Cardiac fibroblast (primary cell): ENCODE results near the gene CDK11A.
"Not testable (repeated sequence)": the region's sequence is repeated elsewhere in the genome, so short reads cannot be mapped to it uniquely, and the experiment has no call there.

Source experiments
- DNase-seq, 2 donors: peaks; one replicate each; pipeline versions ENCODE4 v3.0.0 to v3.0.0-alpha.2; 2010; ENCODE audit warnings: low read depth in 2 of 2
- H3K4me3 ChIP-seq, 2 donors: replicated peaks in 1 of 2; 1 replicate in 1 of 2; 2 replicates in 1 of 2; pipeline ENCODE4 v1.5.1; 2011; ENCODE audit warnings: low read depth in 2 of 2, low read length in 2 of 2, mild to moderate bottlenecking in 2 of 2, moderate library complexity in 1 of 2
- CTCF ChIP-seq: IDR thresholded peaks from one replicate; pipeline ENCODE4 v1.5.1; 2011; ENCODE audit warnings: low read depth, mild to moderate bottlenecking, low read length, inconsistent platforms

The CDK11A gene

GRCh38 chr1:1705623-1706022 is 18.5 kb downstream of the CDK11A start:
- DNase-seq, H3K4me3 ChIP-seq: not testable (repeated sequence)

- not testable (repeated sequence) for DNase-seq, H3K4me3 ChIP-seq
These were observed 19.7 kb downstream of the CDK11A start for GRCh38 chr1:1704284-1704957.

GRCh38 chr1:1703796-1704195 is 20.4 kb downstream of the CDK11A start:
- no peak overlapping the region for H3K4me3 ChIP-seq
- TF ChIP-seq CTCF = no peak
- DNase-seq = no peak

GRCh38 chr1:1702506-1702905 is 21.7 kb downstream of the CDK11A start:
- not testable (repeated sequence) for DNase-seq

GRCh38 chr1:1700557-1700956 is 23.6 kb downstream of the CDK11A start:
- not testable (repeated sequence) for DNase-seq, H3K4me3 ChIP-seq

More at GRCh38 chr1:1702506-1702905, 21.7 kb downstream of the CDK11A start:
- H3K4me3 ChIP-seq = not testable (repeated sequence)

GRCh38 chr1:1700067-1700466 is 24.1 kb downstream of the CDK11A start:
- H3K4me3 ChIP-seq, DNase-seq: not testable (repeated sequence)

- DNase-seq, H3K4me3 ChIP-seq: not testable (repeated sequence)
These were observed 25.1 kb downstream of the CDK11A start for GRCh38 chr1:1699061-1699460.

GRCh38 chr1:1697358-1698183 is 26.6 kb downstream of the CDK11A start:
- not testable (repeated sequence) for DNase-seq

GRCh38 chr1:1696431-1697357 is 27.5 kb downstream of the CDK11A start:
- not testable (repeated sequence) for H3K4me3 ChIP-seq, DNase-seq

More at GRCh38 chr1:1697358-1698183, 26.6 kb downstream of the CDK11A start:
- not testable (repeated sequence) for H3K4me3 ChIP-seq

GRCh38 chr1:1692714-1693647 is 31.2 kb downstream of the CDK11A start, which contains the start of gene SLC35E2B:
Gene SLC35E2B, minus strand, starts transcription at chr1:1692795. Its CDS starts 16,096 bp downstream, at chr1:1676699.
- peak; percentile 93 to 96 for DNase-seq
- H3K4me3 ChIP-seq = peak within 1 kb of the TSS; percentile 53 to 56

- DNase-seq = peak; percentile 68 to 74
- H3K4me3 ChIP-seq = peak overlapping the region; percentile 53 to 56
These were observed 31.8 kb downstream of the CDK11A start for GRCh38 chr1:1692324-1692713.

GRCh38 chr1:1691443-1691842 is 32.7 kb downstream of the CDK11A start:
- DNase-seq = not testable (repeated sequence)
- H3K4me3 ChIP-seq = peak overlapping the region; percentile 35 to 46

- not testable (repeated sequence) for DNase-seq, H3K4me3 ChIP-seq
These were observed 34.6 kb downstream of the CDK11A start for GRCh38 chr1:1689526-1689925.
